PFSK-1 (cell line): ENCODE measurements around the gene NEIL3.

Experiments used
- FOXP2 ChIP-seq: optimal IDR thresholded peaks from 2 replicates; pipeline ENCODE3; 2011; ENCODE audit warnings: borderline replicate concordance, control low read depth, inconsistent platforms; ENCODE audit not compliant: insufficient read depth; ENCODE audit errors: extremely low read length, extremely low read depth
- POLR2AphosphoS5 ChIP-seq: IDR thresholded peaks from 2 replicates; pipeline ENCODE4 v1.6.1; 2012; ENCODE audit warnings: low read depth, mild to moderate bottlenecking, control low read depth, low read length, moderate library complexity
- REST ChIP-seq, 2 experiments: IDR thresholded peaks; 2 replicates each; pipeline versions ENCODE4 v1.6.1 to v1.8.0; 2011 to 2012; ENCODE audit warnings: low read depth in 2 of 2, low read length in 2 of 2, control low read depth in 1 of 2, inconsistent platforms in 1 of 2, mild to moderate bottlenecking in 1 of 2, moderate library complexity in 1 of 2; ENCODE audit not compliant: insufficient read depth in 1 of 2
- SIN3A ChIP-seq: IDR thresholded peaks from 2 replicates; pipeline ENCODE4 v1.6.1; 2012; ENCODE audit warnings: mild to moderate bottlenecking, low read length, moderate library complexity, borderline replicate concordance; ENCODE audit not compliant: insufficient read depth
- TAF1 ChIP-seq: IDR thresholded peaks from 2 replicates; pipeline ENCODE4 v1.6.1; 2012; ENCODE audit warnings: low read length, control low read depth, borderline replicate concordance; ENCODE audit not compliant: insufficient read depth

NEIL3 gene

DNA sequence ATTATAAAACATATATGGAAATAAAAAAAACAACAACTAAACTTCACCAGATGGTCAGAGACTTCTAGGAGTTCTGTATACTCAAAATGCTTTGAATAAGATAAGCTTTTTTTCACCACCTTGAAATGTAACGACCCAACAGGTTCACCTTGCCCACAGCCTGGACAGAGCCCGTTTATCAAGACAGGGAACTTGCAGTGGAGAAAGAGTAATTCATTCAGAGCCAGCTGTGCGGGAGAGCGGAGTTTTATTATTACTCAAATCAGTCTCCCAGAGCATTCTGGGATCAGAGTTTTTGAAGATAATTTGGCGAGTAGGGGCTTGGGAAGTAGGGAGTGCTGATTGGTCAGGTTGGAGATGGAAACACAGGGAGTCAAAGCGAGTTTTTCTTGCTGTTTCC lies 94.1 kb downstream of the NEIL3 start:
- TF ChIP-seq SIN3A, result no peak
- no peak for TF ChIP-seq POLR2AphosphoS5
- no peak for TF ChIP-seq REST (IDR thresholded peaks at IDR 0.05; ENCODE audit: insufficient read depth in 1 of 2, low read depth in 2 of 2, low read length in 2 of 2)
- no peak for TF ChIP-seq FOXP2
- no peak for TF ChIP-seq TAF1

DNA sequence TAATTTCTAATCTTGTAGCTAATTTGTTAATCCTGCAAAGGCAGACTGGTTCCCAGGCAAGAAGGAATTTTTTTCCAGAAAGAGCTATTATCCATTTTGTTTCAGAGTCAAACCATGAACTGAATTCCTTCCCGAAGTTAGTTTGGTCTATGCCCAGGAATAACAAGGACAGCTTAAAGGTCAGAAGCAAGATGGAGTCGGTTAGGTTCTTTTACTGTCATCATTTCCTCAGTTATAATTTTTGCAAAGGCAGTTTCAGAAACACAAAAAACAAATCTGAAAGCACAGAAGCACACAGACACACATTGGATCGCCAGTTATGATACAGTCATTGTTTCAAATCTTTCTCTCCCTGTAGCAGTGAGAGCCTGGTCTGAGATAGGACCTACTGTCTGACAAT lies 94.7 kb downstream of the NEIL3 start:
- TF ChIP-seq REST (IDR thresholded peaks at IDR 0.05; ENCODE audit: insufficient read depth in 1 of 2, low read depth in 2 of 2, low read length in 2 of 2), result no peak
- no peak for TF ChIP-seq FOXP2
- no peak for TF ChIP-seq POLR2AphosphoS5
- TF ChIP-seq SIN3A, result no peak
- TF ChIP-seq TAF1, result no peak

GRCh38 chr4:177404986-177405385 lies 95.3 kb downstream of the NEIL3 start:
- TF ChIP-seq REST (IDR thresholded peaks at IDR 0.05; ENCODE audit: insufficient read depth in 1 of 2, low read depth in 2 of 2, low read length in 2 of 2) (no peak), POLR2AphosphoS5 (no peak)

DNA sequence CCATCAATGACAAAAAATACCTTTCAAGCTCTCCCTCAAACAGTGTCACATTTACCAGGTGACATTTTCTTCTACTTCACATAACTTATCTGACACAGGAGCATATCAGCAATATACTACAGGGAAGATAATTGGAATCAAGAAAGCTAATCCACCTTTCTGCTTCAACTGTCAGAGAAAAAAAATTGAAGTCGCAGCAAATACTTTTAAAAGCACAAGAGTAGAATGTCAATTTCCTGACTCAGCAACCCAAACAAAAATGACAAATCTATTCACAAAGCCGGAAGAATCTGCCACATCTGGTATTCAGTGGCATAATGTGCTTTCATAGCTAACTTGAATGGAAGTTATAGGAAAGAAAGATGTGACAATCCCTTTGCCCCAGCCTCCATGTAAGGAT lies 95.8 kb downstream of the NEIL3 start:
- TF ChIP-seq POLR2AphosphoS5 (no peak), FOXP2 (no peak), SIN3A (no peak), REST (IDR thresholded peaks at IDR 0.05; ENCODE audit: insufficient read depth in 1 of 2, low read depth in 2 of 2, low read length in 2 of 2) (no peak), TAF1 (no peak)

DNA sequence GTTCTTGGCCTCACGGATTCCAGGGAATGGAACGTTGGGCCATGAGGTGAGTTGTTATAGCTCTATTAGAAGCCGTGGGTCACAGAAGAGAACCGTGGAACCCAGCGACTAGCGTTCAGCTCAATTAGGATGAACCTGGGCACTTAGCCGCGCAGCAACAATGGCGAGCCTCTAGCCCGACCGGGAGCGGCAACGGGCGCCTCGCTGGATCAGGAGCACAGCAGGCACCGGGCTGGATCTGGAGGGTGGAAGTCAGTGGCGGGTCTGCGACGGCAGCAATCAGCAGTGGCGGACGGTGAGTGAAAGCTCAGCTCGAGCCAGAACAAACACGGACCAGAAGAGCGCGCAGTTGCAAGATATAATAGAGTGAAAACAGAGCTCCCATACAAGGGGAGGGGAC lies 98.3 kb downstream of the NEIL3 start:
- TF ChIP-seq TAF1 (no peak), REST (IDR thresholded peaks at IDR 0.05; ENCODE audit: insufficient read depth in 1 of 2, low read depth in 2 of 2, low read length in 2 of 2) (no peak), FOXP2 (no peak), SIN3A (no peak), POLR2AphosphoS5 (no peak)
